ENCODE results near the gene CD86.
"Not testable (repeated sequence)": the region's sequence is repeated elsewhere in the genome, so short reads cannot be mapped to it uniquely, and the experiment has no call there.

The CD86 gene

GRCh38 chr3:122055215-122055614, at the start of gene CD86:
CD86 (plus strand) TSS chr3:122055362; CDS start chr3:122055490, 128 bp downstream.
- no peak for FAIRE-seq

- FAIRE-seq, result no peak
Measured at GRCh38 chr3:122006267-122006666, 48.9 kb upstream of the CD86 start.

GRCh38 chr3:122008166-122008565, 47.0 kb upstream of the CD86 start:
- FAIRE-seq, result no peak

GRCh38 chr3:122010506-122010905, 44.7 kb upstream of the CD86 start:
- no peak for FAIRE-seq

- no peak for FAIRE-seq
Measured at GRCh38 chr3:122011396-122011795, 43.8 kb upstream of the CD86 start.

- no peak for FAIRE-seq
Measured at GRCh38 chr3:122012821-122013220, 42.3 kb upstream of the CD86 start.

- no peak for FAIRE-seq
Measured at GRCh38 chr3:122013448-122013925, 41.7 kb upstream of the CD86 start.

GRCh38 chr3:122014741-122015140, 40.4 kb upstream of the CD86 start:
- no peak for FAIRE-seq

- no peak for FAIRE-seq
Measured at GRCh38 chr3:122019493-122019892, 35.7 kb upstream of the CD86 start.

GRCh38 chr3:122021037-122021436, 34.1 kb upstream of the CD86 start:
- no peak for FAIRE-seq

GRCh38 chr3:122021811-122022401, 33.3 kb upstream of the CD86 start, which contains the start of gene ILDR1:
ILDR1 (minus strand) TSS chr3:122022247; CDS start chr3:122022077, 170 bp downstream.
- no peak for FAIRE-seq

GRCh38 chr3:122023335-122023910, 31.7 kb upstream of the CD86 start:
- FAIRE-seq, result no peak

GRCh38 chr3:122024800-122025199, 30.4 kb upstream of the CD86 start:
- FAIRE-seq, result no peak

GRCh38 chr3:122025296-122025695, 29.9 kb upstream of the CD86 start:
- no peak for FAIRE-seq

GRCh38 chr3:122030381-122031122, 24.6 kb upstream of the CD86 start:
- FAIRE-seq, result no peak

GRCh38 chr3:122031123-122031468, 24.1 kb upstream of the CD86 start:
- no peak for FAIRE-seq

GRCh38 chr3:122032531-122032930, 22.6 kb upstream of the CD86 start:
- FAIRE-seq, result no peak

GRCh38 chr3:122033023-122033422, 22.1 kb upstream of the CD86 start:
- FAIRE-seq, result no peak

- FAIRE-seq, result not testable (repeated sequence)
Measured at GRCh38 chr3:122047296-122047695, 7.9 kb upstream of the CD86 start.

- FAIRE-seq, result not testable (repeated sequence)
Measured at GRCh38 chr3:122047773-122048172, 7.4 kb upstream of the CD86 start.

GRCh38 chr3:122052968-122053367, 2.2 kb upstream of the CD86 start:
- FAIRE-seq, result no peak

- FAIRE-seq, result no peak
Measured at GRCh38 chr3:122057671-122058070, 2.5 kb downstream of the CD86 start.

GRCh38 chr3:122058294-122058693, 3.1 kb downstream of the CD86 start:
- FAIRE-seq, result no peak

- FAIRE-seq, result no peak
Measured at GRCh38 chr3:122060040-122060698, 5.0 kb downstream of the CD86 start.
